ENCODE results near the gene PPM1L. TPM values are rescaled to one million over a fixed set of nuclear protein-coding genes. Genes with fewer than 3 reads are reported as not detected.

Gene PPM1L
- total RNA-seq, 1 experiment from 2014 or later, result 5.0 TPM

DNA sequence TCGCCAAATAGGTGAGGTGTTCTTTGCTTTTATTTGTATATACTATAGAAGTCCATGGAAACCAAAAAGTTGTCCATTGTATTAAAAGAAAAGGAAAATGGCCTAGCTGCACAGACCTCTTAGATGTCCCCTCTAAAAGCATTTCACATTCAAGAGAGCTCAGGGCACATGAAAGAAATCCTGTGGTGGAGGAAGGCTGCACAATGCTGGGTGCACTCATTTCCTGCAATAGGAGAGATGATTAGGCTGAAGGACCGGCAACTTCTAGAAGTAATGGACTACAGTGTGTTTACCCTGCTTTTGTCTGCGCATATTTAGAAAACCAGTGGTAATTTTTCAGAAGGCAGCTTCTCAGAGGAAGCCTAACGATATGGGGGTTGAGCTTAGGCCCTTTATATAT is 25.4 kb downstream of the PPM1L start:
- Histone ChIP-seq H3K4me3 (no peak overlapping the region), H3K27ac (no peak overlapping the region), H2AFZ (no peak overlapping the region), H3K4me2 (no peak overlapping the region), H3F3A (ENCODE audit: insufficient read depth, low read depth) (peaks cover 14% of the 10 kb centered on the region), H3K4me1 (replicated peaks; ENCODE audit: insufficient read depth) (peaks cover 23% of the 10 kb centered on the region), H3K9me2 (ENCODE audit: insufficient read depth) (peaks cover 6% of the 10 kb centered on the region; the same call in 1 of the 2 replicates), H3K27me3 (ENCODE audit: insufficient read depth, low read depth) (no peaks in the 10 kb centered on the region), H3K9me3 (ENCODE audit: insufficient read depth, low read depth) (no peaks in the 10 kb centered on the region; the same call in 1 of the 2 replicates), H3K79me2 (ENCODE audit: low read depth) (no peaks in the 10 kb centered on the region), H3K36me3 (ENCODE audit: low read depth) (no peaks in the 10 kb centered on the region), H4K20me1 (ENCODE audit: insufficient read depth) (no peaks in the 10 kb centered on the region)
- no peak for DNase-seq
- intact Hi-C loops (cut with micrococcal nuclease; ENCODE audit: unreplicated experiment), result no loop called here
- no peak for TF ChIP-seq EZH2 (IDR thresholded peaks at IDR 0.05; ENCODE audit: low read depth)
- TF ChIP-seq, protein P1, sequence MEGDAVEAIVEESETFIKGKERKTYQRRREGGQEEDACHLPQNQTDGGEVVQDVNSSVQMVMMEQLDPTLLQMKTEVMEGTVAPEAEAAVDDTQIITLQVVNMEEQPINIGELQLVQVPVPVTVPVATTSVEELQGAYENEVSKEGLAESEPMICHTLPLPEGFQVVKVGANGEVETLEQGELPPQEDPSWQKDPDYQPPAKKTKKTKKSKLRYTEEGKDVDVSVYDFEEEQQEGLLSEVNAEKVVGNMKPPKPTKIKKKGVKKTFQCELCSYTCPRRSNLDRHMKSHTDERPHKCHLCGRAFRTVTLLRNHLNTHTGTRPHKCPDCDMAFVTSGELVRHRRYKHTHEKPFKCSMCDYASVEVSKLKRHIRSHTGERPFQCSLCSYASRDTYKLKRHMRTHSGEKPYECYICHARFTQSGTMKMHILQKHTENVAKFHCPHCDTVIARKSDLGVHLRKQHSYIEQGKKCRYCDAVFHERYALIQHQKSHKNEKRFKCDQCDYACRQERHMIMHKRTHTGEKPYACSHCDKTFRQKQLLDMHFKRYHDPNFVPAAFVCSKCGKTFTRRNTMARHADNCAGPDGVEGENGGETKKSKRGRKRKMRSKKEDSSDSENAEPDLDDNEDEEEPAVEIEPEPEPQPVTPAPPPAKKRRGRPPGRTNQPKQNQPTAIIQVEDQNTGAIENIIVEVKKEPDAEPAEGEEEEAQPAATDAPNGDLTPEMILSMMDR (conservative IDR thresholded peaks at IDR 0.05), result no peak
- CTCF ChIA-PET, result no interaction called here
- POLR2A ChIA-PET (ENCODE audit: unreplicated experiment), result no interaction called here
- no TSS peak for BruUV-seq (replicated peaks)

DNA sequence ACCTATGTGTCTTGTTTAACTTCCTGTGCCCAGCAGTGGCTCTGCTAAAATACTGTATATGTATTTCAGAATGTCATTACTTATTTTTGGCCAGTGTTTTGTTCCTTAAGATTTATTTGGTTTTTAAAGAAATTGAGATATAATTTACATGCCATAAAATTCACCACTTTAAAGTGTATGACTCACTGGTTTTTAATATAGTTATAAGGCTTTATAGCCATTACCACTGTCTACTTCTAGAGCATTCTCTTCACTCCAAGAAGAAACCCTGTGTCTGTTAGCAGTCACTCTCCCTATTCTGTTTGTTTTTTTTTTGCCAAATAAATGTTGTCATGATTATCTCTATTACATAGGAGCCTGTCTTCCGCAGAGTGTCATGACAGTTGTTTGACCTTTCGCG is 25.8 kb downstream of the PPM1L start:
- Histone ChIP-seq H3K27me3 (ENCODE audit: insufficient read depth, low read depth) (no peaks in the 10 kb centered on the region), H4K20me1 (ENCODE audit: insufficient read depth) (no peaks in the 10 kb centered on the region), H3K9me3 (ENCODE audit: insufficient read depth, low read depth) (no peaks in the 10 kb centered on the region; the same call in 1 of the 2 replicates), H3K27ac (no peak overlapping the region), H3K79me2 (ENCODE audit: low read depth) (no peaks in the 10 kb centered on the region), H3K36me3 (ENCODE audit: low read depth) (no peaks in the 10 kb centered on the region), H3K9me2 (ENCODE audit: insufficient read depth) (peaks cover 6% of the 10 kb centered on the region; the same call in 1 of the 2 replicates), H2AFZ (no peak overlapping the region), H3K4me2 (no peak overlapping the region), H3K4me3 (no peak overlapping the region), H3F3A (ENCODE audit: insufficient read depth, low read depth) (peaks cover 14% of the 10 kb centered on the region), H3K4me1 (replicated peaks; ENCODE audit: insufficient read depth) (peaks cover 23% of the 10 kb centered on the region)
- BruUV-seq (replicated peaks), result no TSS peak
- POLR2A ChIA-PET (ENCODE audit: unreplicated experiment), result no interaction called here
- no peak for DNase-seq
- intact Hi-C loops (cut with micrococcal nuclease; ENCODE audit: unreplicated experiment), result no loop called here
- no peak for TF ChIP-seq EZH2 (IDR thresholded peaks at IDR 0.05; ENCODE audit: low read depth)
- TF ChIP-seq, protein P1 (conservative IDR thresholded peaks at IDR 0.05), result no peak
- CTCF ChIA-PET, result no interaction called here

DNA sequence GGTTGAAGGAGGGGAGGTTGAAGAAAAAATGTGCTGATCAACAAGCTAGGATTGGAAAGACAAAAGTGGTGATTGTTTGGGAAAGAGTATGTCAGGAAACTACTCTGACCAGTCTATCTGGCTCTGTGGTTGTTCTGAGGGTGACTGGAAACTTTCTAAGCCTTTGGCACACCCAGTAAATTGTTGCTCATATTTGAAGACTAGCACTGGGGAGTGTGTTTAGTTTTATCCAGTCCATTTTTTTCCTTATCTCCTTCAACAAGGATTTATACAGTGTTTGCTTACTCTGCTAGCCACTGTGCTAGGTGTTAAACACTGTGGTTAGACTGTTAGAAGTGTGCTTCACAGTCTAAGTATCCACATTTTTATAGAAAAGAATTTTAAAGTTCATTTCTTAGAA is 28.8 kb downstream of the PPM1L start:
- H2AFZ ChIP-seq, result peak overlapping the region; percentile 58
- H3K4me1 ChIP-seq (replicated peaks; ENCODE audit: insufficient read depth), result peaks cover 23% of the 10 kb centered on the region
- peak; percentile 46 to 93 for DNase-seq
- H3K4me3 ChIP-seq, result peak overlapping the region; percentile 28; the same call in 1 of the 2 replicates
- ChIA-PET POLR2A (ENCODE audit: unreplicated experiment) (interaction anchor here (0.6 kb wide), 2 partner anchors 9 to 223 kb away, joined by 8 to 9 read pairs; no protein-coding TSS in a partner anchor), CTCF (interaction anchor here (0.6 kb wide), 1 partner anchor 95 kb away, joined by 3 read pairs; no protein-coding TSS in a partner anchor)
- H4K20me1 ChIP-seq (ENCODE audit: insufficient read depth), result no peaks in the 10 kb centered on the region
- intact Hi-C loops (cut with micrococcal nuclease; ENCODE audit: unreplicated experiment), result loop anchor here (2.0 kb wide), 1 partner anchor 30 kb away; no protein-coding TSS in a partner anchor
- peak overlapping the region; percentile 71 for H3K27ac ChIP-seq
- no peaks in the 10 kb centered on the region for H3K79me2 ChIP-seq (ENCODE audit: low read depth)
- H3K4me2 ChIP-seq, result peak overlapping the region; percentile 72
- no peaks in the 10 kb centered on the region for H3K36me3 ChIP-seq (ENCODE audit: low read depth)
- TF ChIP-seq EZH2 (IDR thresholded peaks at IDR 0.05; ENCODE audit: low read depth), result no peak
- TF ChIP-seq, protein P1 (conservative IDR thresholded peaks at IDR 0.05), result no peak
- H3K9me2 ChIP-seq (ENCODE audit: insufficient read depth), result no peaks in the 10 kb centered on the region
- H3F3A ChIP-seq (ENCODE audit: insufficient read depth, low read depth), result peaks cover 14% of the 10 kb centered on the region
- no peaks in the 10 kb centered on the region; the same call in 1 of the 2 replicates for H3K9me3 ChIP-seq (ENCODE audit: insufficient read depth, low read depth)
- H3K27me3 ChIP-seq (ENCODE audit: insufficient read depth, low read depth), result no peaks in the 10 kb centered on the region
- BruUV-seq (replicated peaks), result no TSS peak

Data from PC-9 (cell line).